ENCODE data around the gene MYO7B. TPM values are rescaled to one million over a fixed set of nuclear protein-coding genes. Genes with fewer than 3 reads are reported as not detected.

The MYO7B gene
- total RNA-seq, 1 experiment from 2014 or later = 0.05 TPM

DNA sequence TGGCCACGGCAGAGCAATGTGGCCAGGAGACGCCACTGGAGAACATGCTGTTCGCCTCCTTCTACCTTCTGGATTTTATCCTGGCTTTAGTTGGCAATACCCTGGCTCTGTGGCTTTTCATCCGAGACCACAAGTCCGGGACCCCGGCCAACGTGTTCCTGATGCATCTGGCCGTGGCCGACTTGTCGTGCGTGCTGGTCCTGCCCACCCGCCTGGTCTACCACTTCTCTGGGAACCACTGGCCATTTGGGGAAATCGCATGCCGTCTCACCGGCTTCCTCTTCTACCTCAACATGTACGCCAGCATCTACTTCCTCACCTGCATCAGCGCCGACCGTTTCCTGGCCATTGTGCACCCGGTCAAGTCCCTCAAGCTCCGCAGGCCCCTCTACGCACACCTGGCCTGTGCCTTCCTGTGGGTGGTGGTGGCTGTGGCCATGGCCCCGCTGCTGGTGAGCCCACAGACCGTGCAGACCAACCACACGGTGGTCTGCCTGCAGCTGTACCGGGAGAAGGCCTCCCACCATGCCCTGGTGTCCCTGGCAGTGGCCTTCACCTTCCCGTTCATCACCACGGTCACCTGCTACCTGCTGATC is 115.4 kb downstream of the MYO7B start:
- no peaks in the 10 kb centered on the region for H3K9me3 Mint-ChIP-seq (ENCODE audit: low read depth, unreplicated experiment)
- H3K27ac Mint-ChIP-seq (ENCODE audit: unreplicated experiment) = no peak overlapping the region
- CTCF ChIA-PET = interaction anchor here (1.3 to 2.3 kb wide), 2 partner anchors 60 to 454 kb away, joined by 6 to 17 read pairs; no protein-coding TSS in a partner anchor
- BruUV-seq (replicated peaks) = no TSS peak
- DNase-seq = no peak
- H3K4me1 Mint-ChIP-seq (ENCODE audit: low read depth, unreplicated experiment) = no peaks in the 10 kb centered on the region
- TF ChIP-seq CTCF (IDR thresholded peaks at IDR 0.05; ENCODE audit: unreplicated experiment) = no peak
- H3K27me3 Mint-ChIP-seq (ENCODE audit: unreplicated experiment) = peaks cover 51% of the 10 kb centered on the region
- intact Hi-C loops (cut with micrococcal nuclease; ENCODE audit: unreplicated experiment) = no loop called here
- H3K4me3 Mint-ChIP-seq (ENCODE audit: low read depth, unreplicated experiment) = no peak overlapping the region
- no peaks in the 10 kb centered on the region for H3K36me3 Mint-ChIP-seq (ENCODE audit: insufficient read depth, unreplicated experiment)

DNA sequence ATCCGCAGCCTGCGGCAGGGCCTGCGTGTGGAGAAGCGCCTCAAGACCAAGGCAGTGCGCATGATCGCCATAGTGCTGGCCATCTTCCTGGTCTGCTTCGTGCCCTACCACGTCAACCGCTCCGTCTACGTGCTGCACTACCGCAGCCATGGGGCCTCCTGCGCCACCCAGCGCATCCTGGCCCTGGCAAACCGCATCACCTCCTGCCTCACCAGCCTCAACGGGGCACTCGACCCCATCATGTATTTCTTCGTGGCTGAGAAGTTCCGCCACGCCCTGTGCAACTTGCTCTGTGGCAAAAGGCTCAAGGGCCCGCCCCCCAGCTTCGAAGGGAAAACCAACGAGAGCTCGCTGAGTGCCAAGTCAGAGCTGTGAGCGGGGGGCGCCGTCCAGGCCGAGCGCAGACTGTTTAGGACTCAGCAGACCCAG is 115.9 kb downstream of the MYO7B start:
- CTCF ChIA-PET = no interaction called here
- no peak overlapping the region for H3K27ac Mint-ChIP-seq (ENCODE audit: unreplicated experiment)
- BruUV-seq (replicated peaks) = no TSS peak
- no peak for DNase-seq
- peaks cover 57% of the 10 kb centered on the region for H3K27me3 Mint-ChIP-seq (ENCODE audit: unreplicated experiment)
- no peaks in the 10 kb centered on the region for H3K36me3 Mint-ChIP-seq (ENCODE audit: insufficient read depth, unreplicated experiment)
- no peak overlapping the region for H3K4me3 Mint-ChIP-seq (ENCODE audit: low read depth, unreplicated experiment)
- intact Hi-C loops (cut with micrococcal nuclease; ENCODE audit: unreplicated experiment) = no loop called here
- TF ChIP-seq CTCF (IDR thresholded peaks at IDR 0.05; ENCODE audit: unreplicated experiment) = no peak
- no peaks in the 10 kb centered on the region for H3K9me3 Mint-ChIP-seq (ENCODE audit: low read depth, unreplicated experiment)
- H3K4me1 Mint-ChIP-seq (ENCODE audit: low read depth, unreplicated experiment) = no peaks in the 10 kb centered on the region

GRCh38 chr2:127651971-127652550 is 116.6 kb downstream of the MYO7B start:
- no peak for TF ChIP-seq CTCF (IDR thresholded peaks at IDR 0.05; ENCODE audit: unreplicated experiment)
- H3K9me3 Mint-ChIP-seq (ENCODE audit: low read depth, unreplicated experiment) = no peaks in the 10 kb centered on the region
- H3K27ac Mint-ChIP-seq (ENCODE audit: unreplicated experiment) = no peak overlapping the region
- no peaks in the 10 kb centered on the region for H3K4me1 Mint-ChIP-seq (ENCODE audit: low read depth, unreplicated experiment)
- intact Hi-C loops (cut with micrococcal nuclease; ENCODE audit: unreplicated experiment) = no loop called here
- no peaks in the 10 kb centered on the region for H3K36me3 Mint-ChIP-seq (ENCODE audit: insufficient read depth, unreplicated experiment)
- CTCF ChIA-PET = no interaction called here
- H3K27me3 Mint-ChIP-seq (ENCODE audit: unreplicated experiment) = peaks cover 63% of the 10 kb centered on the region
- no peak for DNase-seq
- H3K4me3 Mint-ChIP-seq (ENCODE audit: low read depth, unreplicated experiment) = no peak overlapping the region
- no TSS peak for BruUV-seq (replicated peaks)

GRCh38 chr2:127652786-127653357 is 117.4 kb downstream of the MYO7B start:
- CTCF ChIA-PET = no interaction called here
- Mint-ChIP-seq H3K4me3 (ENCODE audit: low read depth, unreplicated experiment) (no peak overlapping the region), H3K4me1 (ENCODE audit: low read depth, unreplicated experiment) (no peaks in the 10 kb centered on the region), H3K27ac (ENCODE audit: unreplicated experiment) (no peak overlapping the region), H3K36me3 (ENCODE audit: insufficient read depth, unreplicated experiment) (no peaks in the 10 kb centered on the region), H3K27me3 (ENCODE audit: unreplicated experiment) (peaks cover 71% of the 10 kb centered on the region), H3K9me3 (ENCODE audit: low read depth, unreplicated experiment) (no peaks in the 10 kb centered on the region)
- DNase-seq = no peak
- BruUV-seq (replicated peaks) = no TSS peak
- intact Hi-C loops (cut with micrococcal nuclease; ENCODE audit: unreplicated experiment) = no loop called here
- TF ChIP-seq CTCF (IDR thresholded peaks at IDR 0.05; ENCODE audit: unreplicated experiment) = no peak

All from Calu3 (cell line).